DOHH2 (cell line): Measurements from ENCODE around the gene TTC12.

ENCODE experiments used
- H3F3A ChIP-seq: fragments of 200-600 bp; sonication (generic), shearing (Covaris generic); 2 replicates; pipeline ENCODE4 v1.6.0; 2016; ENCODE audit warnings: antibody characterized with exemption, mild to moderate bottlenecking; ENCODE audit not compliant: control insufficient read depth, insufficient read depth
- H3K27ac ChIP-seq: fragments of 200-600 bp; sonication (generic); 2 replicates; pipeline ENCODE4 v1.5.1; 2014; ENCODE audit warnings: low read depth, mild to moderate bottlenecking, low read length, moderate library complexity
- H3K27me3 ChIP-seq: fragments of 200-600 bp; sonication (generic); 2 replicates; pipeline ENCODE4 v1.6.1; 2014; ENCODE audit warnings: mild to moderate bottlenecking, low read length, mixed read lengths; ENCODE audit not compliant: control insufficient read depth
- H3K36me3 ChIP-seq: fragments of 200-600 bp; sonication (generic); 2 replicates; pipeline ENCODE4 v1.6.1; 2014; ENCODE audit warnings: mild to moderate bottlenecking, low read length, moderate library complexity, mixed read lengths; ENCODE audit not compliant: control insufficient read depth
- H3K4me1 ChIP-seq: fragments of 200-600 bp; sonication (generic); 2 replicates; pipeline ENCODE4 v1.6.1; 2014; ENCODE audit warnings: mild to moderate bottlenecking, low read length, mixed read lengths; ENCODE audit not compliant: control insufficient read depth
- H3K4me2 ChIP-seq: fragments of 200-600 bp; sonication (generic); 2 replicates; pipeline ENCODE4 v1.6.0; 2014; ENCODE audit warnings: mild to moderate bottlenecking, low read length, moderate library complexity
- H3K4me3 ChIP-seq: fragments of 200-600 bp; sonication (generic); 2 replicates; pipeline ENCODE4 v1.5.1; 2014; ENCODE audit warnings: mild to moderate bottlenecking, low read length, mixed read lengths
- H3K79me2 ChIP-seq: fragments of 200-600 bp; sonication (generic); 2 replicates; pipeline ENCODE4 v1.6.1; 2014; ENCODE audit warnings: mild to moderate bottlenecking, low read length, mixed read lengths; ENCODE audit not compliant: control insufficient read depth
- H3K9me2 ChIP-seq: fragments of 200-600 bp; sonication (generic); replicated peaks from 2 replicates; pipeline ENCODE4 v1.6.1; 2014; ENCODE audit warnings: mild to moderate bottlenecking, low read length, mixed read lengths; ENCODE audit not compliant: control insufficient read depth
- H3K9me3 ChIP-seq: fragments of 200-600 bp; sonication (generic); 2 replicates; pipeline ENCODE4 v1.6.1; 2014; ENCODE audit warnings: antibody characterized with exemption, low read length, mixed read lengths; ENCODE audit not compliant: control insufficient read depth, insufficient read depth
- H4K20me1 ChIP-seq: fragments of 200-600 bp; sonication (generic); 2 replicates; pipeline ENCODE4 v1.6.0; 2014; ENCODE audit warnings: low read depth, mild to moderate bottlenecking, antibody characterized with exemption, low read length, moderate library complexity; ENCODE audit not compliant: control insufficient read depth, insufficient read depth
- EZH2phosphoT487 ChIP-seq: fragments of 200-600 bp; sonication (generic); IDR thresholded peaks from 2 replicates; pipeline ENCODE4 v1.6.1; 2017; ENCODE audit warnings: borderline replicate concordance, mild to moderate bottlenecking, antibody characterized with exemption, low read length, moderate library complexity, mixed read lengths
- TF ChIP-seq, protein P1 (sequence below): fragments of 200-600 bp; sonication (generic); IDR thresholded peaks from one replicate; pipeline ENCODE4 v1.5.1; 2014; ENCODE audit warnings: antibody characterized with exemption, mild to moderate bottlenecking, low read depth, low read length; ENCODE audit not compliant: poor library complexity, severe bottlenecking

The TTC12 gene

DNA sequence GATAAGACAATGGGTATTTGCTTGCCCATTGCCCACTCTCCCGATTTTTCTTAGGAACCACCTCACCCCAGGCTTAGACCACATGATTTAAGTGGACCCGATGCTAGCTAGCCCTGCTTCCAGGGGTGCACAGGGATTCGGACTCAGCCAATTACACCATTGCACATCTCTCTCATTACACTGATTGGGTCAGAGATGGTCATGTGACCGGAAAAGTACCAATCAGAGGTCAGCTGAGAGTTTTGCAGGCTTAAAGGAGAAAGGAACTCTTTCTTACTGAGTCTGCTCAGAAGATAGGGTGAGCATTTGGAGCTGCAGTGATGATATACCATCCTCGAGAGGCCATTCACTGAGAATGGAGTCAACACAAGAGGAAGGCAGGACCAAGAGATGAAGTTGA lies 61.0 kb downstream of the TTC12 start:
- Histone ChIP-seq H3K4me1 (no peaks in the 10 kb centered on the region), H3K4me3 (no peak overlapping the region), H3K27me3 (no peaks in the 10 kb centered on the region), H3F3A (no peaks in the 10 kb centered on the region), H3K79me2 (no peaks in the 10 kb centered on the region), H3K9me3 (no peaks in the 10 kb centered on the region), H3K36me3 (no peaks in the 10 kb centered on the region), H3K27ac (no peak overlapping the region), H3K4me2 (no peak overlapping the region), H3K9me2 (no peaks in the 10 kb centered on the region), H4K20me1 (no peaks in the 10 kb centered on the region)
- TF ChIP-seq, protein P1, sequence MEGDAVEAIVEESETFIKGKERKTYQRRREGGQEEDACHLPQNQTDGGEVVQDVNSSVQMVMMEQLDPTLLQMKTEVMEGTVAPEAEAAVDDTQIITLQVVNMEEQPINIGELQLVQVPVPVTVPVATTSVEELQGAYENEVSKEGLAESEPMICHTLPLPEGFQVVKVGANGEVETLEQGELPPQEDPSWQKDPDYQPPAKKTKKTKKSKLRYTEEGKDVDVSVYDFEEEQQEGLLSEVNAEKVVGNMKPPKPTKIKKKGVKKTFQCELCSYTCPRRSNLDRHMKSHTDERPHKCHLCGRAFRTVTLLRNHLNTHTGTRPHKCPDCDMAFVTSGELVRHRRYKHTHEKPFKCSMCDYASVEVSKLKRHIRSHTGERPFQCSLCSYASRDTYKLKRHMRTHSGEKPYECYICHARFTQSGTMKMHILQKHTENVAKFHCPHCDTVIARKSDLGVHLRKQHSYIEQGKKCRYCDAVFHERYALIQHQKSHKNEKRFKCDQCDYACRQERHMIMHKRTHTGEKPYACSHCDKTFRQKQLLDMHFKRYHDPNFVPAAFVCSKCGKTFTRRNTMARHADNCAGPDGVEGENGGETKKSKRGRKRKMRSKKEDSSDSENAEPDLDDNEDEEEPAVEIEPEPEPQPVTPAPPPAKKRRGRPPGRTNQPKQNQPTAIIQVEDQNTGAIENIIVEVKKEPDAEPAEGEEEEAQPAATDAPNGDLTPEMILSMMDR = no peak
- TF ChIP-seq EZH2phosphoT487 = no peak

DNA sequence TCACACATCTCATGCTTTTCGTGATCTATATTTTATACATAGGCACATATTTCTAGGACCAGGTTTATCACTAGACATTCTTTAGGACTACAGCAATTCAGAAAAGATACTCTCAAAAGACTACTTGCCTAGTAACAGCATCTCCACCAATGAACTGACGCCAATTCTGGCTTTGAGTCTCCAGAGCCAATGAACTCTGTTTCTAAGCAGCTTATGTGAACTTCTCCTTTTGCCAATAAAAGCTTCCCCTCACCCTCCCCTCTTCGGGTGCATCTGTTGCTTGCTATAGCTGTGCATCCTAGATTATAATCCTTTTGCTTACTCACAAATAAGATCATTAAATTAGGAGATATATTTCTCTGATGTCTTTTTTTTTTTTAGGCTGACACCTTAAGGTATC lies 61.8 kb downstream of the TTC12 start:
- H3K4me1 ChIP-seq = no peaks in the 10 kb centered on the region
- H3K79me2 ChIP-seq = no peaks in the 10 kb centered on the region
- H3K36me3 ChIP-seq = no peaks in the 10 kb centered on the region
- no peaks in the 10 kb centered on the region for H3K27me3 ChIP-seq
- H3K27ac ChIP-seq = no peak overlapping the region
- H4K20me1 ChIP-seq = no peaks in the 10 kb centered on the region
- H3K4me3 ChIP-seq = no peak overlapping the region
- TF ChIP-seq, protein P1 = no peak
- TF ChIP-seq EZH2phosphoT487 = no peak
- no peaks in the 10 kb centered on the region for H3F3A ChIP-seq
- no peaks in the 10 kb centered on the region for H3K9me2 ChIP-seq
- no peak overlapping the region for H3K4me2 ChIP-seq
- H3K9me3 ChIP-seq = no peaks in the 10 kb centered on the region

DNA sequence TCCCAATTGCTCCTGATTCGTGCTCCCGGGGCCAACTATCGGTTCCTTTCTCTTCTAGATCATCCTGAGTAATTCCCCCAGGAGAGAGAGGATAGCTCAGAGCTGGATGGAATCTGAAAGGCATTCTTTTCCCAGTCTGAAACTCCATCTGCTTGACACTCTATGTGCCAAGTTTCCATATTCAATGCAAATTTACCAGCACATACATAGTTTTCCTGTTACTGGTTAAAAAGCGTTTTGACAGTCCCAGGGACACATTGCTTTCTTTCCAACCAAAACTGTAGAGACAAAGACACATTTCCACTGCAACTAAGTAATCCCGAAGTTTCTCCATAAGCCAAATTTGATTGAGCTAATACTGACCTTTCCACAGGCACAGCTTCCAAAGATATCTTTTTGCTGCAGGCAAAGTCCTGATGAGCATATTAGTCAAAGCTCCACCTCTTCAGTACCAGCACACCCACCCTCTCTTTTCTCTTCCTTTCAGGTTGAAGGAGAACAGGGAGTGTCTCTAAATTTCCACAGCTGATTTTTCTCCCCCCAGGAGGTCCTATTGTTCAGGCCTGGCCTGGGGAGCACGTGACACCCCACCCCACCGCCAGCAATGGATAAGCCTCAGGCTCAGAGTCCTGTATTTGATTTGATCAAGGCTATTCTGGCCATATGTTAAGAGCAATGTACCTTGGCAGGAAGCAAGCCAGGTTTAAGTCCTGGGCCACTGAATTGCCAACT lies 63.5 kb downstream of the TTC12 start:
- no peaks in the 10 kb centered on the region for H4K20me1 ChIP-seq
- no peak overlapping the region for H3K27ac ChIP-seq
- H3K4me3 ChIP-seq = no peak overlapping the region
- H3K9me3 ChIP-seq = no peaks in the 10 kb centered on the region
- H3K9me2 ChIP-seq = no peaks in the 10 kb centered on the region
- H3F3A ChIP-seq = no peaks in the 10 kb centered on the region
- no peak for TF ChIP-seq EZH2phosphoT487
- TF ChIP-seq, protein P1 = no peak
- no peaks in the 10 kb centered on the region for H3K36me3 ChIP-seq
- no peaks in the 10 kb centered on the region for H3K79me2 ChIP-seq
- no peaks in the 10 kb centered on the region for H3K4me1 ChIP-seq
- H3K4me2 ChIP-seq = no peak overlapping the region
- no peaks in the 10 kb centered on the region for H3K27me3 ChIP-seq
